NCI-H524 treated with DMSO at 0.1 percent for 48 hours (cell line): ENCODE data around the gene NDUFAF4.
A peak's percentile ranks its signal among the peaks of the same experiment; 100 is the strongest.
"Not testable (repeated sequence)": the region's sequence is repeated elsewhere in the genome, so short reads cannot be mapped to it uniquely, and the experiment has no call there.

Experiments used
- DNase-seq: peaks from one replicate; lab custom pipeline; 2025; lab: John Stamatoyannopoulos, UW

Gene NDUFAF4

DNA sequence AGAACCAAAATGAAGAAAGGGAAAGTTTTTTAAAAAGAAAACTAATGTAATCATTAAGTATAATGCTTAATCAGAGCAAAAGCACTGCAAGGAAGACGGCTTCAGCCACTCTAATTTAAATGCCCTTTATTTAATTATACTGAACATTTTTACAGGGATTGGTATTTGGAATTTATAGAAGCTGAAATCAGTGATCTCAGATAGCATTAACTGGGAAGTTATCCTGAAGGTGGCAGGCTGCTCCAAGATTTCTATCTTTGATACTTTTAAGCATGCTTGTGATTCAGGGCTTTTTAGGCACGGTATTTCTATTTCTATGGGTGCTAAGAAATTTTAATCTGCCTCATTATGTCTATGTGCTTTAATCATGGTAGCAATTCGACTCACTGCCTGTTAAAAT, 1.3 kb upstream of the NDUFAF4 start:
- DNase-seq = peak; percentile 44

DNA sequence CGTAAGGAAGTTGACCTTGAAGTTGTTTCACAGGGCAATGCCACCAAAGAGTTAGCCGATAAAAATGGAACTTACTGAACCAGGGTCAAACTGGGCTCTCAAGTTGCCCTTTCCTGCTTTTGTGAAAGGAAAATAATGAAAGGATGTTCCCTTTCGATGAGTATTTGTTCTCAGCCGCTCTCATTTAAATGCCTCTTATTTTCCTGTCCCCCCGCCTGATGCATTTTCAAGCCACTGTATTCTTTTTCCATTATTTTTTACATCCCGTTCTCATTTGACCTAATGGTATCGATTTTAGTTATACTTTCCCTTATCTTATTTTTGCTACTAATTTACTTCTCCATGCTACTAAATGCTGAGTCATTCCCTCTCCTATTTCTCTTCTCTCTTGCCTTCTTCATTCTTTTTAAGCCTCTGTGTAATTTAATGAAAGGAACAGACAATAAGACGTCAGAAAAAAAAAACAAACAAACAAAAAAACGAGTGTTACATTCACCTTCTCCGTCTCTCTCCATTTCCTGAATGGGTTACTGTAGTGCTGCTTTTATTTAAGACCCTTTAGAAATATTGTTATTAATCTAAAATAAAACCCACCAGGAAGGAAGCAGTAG, 655 bp upstream of the NDUFAF4 start:
- no peak for DNase-seq

DNA sequence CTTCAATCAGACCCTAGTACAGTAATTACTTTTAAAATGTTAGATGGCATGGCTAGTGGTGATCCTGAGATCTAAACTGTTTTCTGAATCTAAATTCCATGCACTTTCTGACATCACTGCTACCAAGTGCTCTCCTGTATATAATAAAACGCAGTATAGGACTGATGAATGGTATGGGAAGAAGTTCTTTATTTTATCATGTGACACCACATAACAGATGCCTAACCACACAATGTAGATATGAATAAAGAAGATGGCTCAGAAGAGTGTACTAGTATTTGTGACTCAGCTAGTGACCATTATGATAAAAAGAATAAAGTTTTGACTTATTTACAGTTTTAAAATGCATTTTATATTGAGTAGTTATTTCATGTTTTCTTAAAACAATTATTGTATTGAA, 8.5 kb downstream of the NDUFAF4 start:
- no peak for DNase-seq

DNA sequence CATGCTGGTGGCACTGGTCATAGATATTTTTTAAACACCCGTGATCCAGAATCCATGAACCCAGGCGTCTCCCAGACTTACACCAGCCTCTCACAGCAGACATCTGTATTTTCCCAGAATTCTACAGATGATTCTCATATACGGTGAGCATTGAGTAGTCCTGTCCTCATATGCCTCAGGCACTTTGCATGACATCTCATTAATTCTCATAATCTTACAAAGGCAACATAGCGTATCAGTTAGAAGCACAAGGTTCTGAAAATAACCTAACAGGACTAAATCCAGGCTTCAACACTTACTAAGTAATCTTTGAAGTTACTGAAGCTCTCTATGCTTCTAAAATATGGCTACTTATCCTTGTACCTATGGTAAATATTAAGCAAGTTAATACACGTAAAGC, 8.9 kb downstream of the NDUFAF4 start:
- DNase-seq = no peak

DNA sequence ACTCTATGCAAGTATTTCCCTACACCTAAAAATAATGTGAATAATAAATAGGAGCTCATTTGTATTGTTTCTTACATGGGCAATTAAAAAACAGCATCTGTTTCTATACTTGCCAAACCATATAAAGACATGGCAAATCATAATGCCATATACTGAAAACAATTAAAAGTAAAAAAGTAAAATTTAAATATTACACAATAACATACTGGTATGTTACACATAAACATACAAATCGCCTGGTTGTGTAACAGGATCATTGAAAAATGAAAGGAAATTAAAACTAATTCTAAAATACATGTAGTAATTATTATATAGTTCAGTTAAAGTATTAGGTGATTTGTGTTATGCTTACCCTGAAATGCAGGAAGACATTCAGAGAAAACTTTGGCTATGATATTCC, 11.2 kb downstream of the NDUFAF4 start:
- DNase-seq = no peak

DNA sequence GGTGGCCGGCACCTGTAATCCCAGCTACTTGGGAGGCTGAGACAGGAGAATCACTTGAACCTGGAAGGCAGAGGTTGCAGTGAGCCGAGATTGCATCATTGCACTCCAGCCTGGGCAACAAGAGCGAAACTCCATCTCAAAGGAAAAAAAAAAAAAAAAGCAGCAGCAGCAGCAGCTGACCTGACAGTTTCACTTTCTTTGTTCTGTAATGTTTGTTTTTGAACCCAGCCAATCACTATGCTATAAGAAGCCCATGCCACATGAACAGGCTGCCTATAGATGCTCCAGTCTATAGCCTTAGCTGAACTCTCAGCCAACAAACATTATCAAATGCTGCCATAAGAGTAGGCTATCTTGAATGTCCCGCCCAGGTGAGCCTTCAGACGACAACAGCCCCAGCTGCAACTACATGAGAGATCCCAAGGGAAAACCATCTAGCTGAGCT, 12.5 kb downstream of the NDUFAF4 start:
- not testable (repeated sequence) for DNase-seq

DNA sequence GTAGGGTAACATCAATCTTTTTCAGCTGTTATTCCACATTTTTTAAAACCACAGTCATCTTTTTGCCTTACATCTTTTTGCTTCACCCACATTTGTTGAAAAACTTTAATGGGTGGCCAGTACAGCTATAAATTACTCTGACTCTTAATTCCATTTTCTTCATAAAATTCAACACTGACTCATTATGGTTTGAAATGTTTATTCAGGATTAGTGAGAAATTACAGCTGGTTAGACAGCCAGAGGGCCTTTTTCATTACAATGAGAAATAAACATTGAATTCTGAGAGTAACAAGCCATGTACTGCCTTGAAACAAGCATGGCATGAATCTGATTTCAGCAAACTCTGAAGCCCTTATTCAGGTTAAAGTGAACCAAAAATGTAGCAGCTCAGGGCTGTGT, 19.5 kb downstream of the NDUFAF4 start:
- DNase-seq = no peak

DNA sequence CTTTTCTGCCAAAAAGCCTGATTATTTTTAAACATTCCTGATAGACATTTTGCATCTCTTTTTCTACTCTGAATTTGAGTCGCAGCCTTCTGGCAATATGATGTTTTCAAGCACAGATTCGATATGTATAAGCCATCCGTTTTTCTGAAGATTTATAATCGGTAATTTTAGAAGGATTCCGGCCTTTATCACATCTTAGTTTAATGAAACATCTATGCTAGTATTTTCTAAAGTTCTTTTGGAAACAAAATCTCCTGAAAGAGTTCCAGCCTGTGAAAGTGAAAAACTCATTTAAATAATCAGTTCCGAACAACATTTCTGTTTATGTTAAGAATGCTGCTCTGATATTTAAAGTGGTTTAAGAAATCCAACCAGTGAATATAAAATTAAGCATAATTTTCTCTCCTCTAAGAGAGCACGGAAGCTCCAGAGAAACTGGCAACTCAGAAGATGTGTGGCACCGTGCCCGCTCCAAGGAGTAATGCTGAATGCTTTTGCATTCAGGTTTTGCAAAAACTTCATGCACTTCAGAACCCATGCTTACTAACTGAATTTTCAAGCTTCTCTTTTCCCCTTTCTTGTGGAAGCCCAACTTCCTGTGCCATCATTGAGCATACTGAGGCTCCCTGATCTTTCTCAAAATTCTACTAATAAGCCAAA, 20.7 kb downstream of the NDUFAF4 start:
- no peak for DNase-seq

DNA sequence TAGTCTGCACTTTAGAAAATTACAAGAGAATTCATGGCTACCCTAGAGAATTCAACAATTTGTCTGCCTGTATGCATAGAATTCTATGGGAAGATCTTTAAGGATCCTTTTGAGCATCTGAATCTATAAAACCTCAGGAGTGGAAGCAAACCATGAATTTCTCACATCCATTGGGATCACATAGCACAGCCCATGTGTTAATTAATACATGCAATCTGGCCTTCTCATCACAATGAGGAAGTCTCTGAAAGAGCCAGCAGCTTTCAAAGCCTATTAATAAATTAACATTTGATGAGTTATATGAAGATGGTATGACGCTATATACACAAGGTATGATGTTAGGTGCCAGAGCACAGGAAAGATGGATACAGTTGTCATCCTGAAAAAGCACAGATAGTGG, 24.7 kb downstream of the NDUFAF4 start:
- no peak for DNase-seq

DNA sequence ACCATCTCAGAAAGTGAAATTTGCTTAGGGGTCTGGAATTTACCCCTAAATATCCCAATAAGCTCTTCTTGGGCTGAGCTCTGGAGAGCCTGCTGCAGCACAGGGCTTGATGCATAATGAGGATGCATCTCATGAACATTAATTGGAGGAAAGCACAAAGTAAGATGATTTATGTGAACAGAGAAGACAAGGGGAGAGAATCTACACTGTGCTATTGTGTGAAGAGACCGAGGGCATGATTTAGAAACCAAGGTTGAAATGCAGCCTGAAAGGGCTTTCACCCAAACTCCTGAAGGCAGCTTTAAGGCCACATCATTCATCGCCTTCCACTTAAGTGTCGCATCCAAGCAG, 32.7 kb downstream of the NDUFAF4 start:
- DNase-seq = no peak

DNA sequence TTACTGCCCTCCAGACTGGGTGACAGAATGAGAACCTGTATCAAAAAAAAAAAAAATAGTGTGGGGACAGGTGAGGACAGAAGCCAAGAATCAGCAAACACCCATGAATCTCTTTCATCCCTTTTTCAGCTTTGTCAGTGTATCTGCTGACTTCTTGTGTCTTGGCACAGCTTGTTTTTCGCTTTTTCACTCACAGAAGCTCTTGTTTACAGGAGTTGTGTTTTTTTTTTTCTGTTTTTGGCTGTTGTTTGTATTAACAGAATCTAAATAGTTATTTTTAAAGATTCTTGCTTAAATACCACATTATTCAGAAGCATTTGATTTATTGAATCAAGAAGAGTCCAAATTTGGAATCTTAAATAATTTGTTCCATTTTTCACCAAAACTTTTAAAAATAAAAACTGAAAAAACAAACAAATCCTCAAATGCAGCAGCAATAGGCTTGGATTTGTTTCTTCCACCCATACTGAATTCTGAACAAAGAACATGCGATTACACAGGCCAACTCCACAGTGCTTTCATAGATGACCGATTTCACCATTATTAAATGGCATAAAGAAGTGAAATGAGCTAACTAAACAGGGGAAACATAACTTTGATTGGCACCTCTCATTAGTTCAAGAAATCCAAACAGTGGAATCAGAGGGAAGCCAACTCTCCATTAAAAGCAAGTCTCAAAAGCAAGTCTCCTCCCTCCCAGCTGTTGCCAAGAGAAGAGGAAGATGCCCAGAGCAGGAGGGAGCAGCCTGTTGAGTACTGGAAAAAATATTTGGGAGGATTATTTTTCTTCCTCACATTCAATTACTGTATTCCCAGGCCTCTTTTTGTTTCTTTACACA, 33.3 kb downstream of the NDUFAF4 start:
- peak; percentile 49 for DNase-seq

DNA sequence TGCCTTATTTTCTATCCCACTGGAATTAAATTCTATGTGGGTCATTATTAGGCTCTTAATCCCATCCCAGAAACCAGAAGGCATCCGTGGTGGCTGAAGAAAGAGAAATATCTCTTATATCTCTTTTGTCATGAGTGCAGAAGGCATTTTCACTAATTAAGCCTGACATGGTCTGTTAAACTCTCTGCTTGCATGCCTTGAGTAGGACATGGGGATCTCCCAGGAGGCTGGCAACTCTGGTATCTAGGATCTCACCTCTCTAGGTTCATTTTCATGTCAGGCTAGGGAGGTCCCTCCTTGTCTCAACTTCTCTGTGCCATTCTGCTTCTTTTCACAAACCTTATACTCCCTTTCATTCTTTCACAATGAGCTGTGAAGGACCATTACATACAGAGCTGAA, 35.1 kb downstream of the NDUFAF4 start:
- DNase-seq = no peak

DNA sequence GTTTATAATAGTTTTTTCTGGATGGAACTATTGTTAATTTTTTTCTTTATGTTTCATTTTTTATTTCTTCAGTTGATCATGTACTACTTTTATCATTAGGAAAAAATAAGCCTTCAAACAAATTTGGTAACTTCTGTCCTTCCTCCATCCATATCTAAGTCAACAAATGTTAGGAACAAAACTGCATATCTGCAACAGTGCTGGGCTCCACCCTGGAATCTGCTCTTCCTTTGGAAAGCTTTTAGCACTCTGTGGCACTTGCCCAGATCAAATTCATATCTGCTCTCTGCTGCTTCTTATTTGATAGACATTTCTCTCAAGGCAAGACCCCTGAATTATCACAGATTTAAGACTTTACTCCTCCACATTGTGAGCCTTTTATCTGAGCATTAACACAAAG, 36.1 kb downstream of the NDUFAF4 start:
- DNase-seq = no peak

DNA sequence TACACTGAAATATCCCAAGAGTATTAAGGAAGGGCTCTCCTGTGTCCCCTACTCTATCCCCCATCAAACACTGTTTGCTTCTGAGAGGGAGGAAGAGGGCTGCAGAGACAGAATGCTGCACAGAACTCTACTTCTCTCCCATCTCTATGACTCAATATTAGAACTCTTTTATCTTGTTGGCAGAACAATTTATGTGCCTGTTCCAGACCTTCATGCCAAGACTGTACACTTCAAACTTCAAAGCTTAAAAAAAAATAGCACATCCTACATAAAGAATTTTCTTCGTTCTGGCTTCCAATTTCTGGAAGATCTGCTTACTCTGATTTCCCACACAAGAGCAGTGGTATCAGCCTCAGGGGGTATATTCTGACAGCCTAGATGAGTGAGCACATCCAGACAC, 40.8 kb downstream of the NDUFAF4 start:
- DNase-seq = no peak

DNA sequence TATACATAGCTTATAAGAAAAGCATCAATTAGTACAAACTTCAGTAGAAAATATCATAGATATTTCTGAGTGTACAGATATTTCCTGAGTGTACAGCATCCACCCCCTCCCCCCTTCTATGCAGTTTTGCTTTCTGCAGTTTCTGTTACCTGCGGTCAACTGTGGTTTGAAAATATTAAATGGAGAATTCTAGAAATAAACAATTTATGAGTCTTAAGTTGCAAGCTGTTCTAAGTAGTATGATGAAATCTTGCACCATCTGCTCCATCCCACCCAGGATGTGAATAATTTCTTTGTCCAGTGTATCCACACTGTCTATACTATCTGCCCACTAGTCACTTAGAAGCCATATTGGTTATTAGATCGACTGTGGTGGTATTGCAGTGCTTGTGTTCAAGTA, 44.6 kb downstream of the NDUFAF4 start:
- no peak for DNase-seq

DNA sequence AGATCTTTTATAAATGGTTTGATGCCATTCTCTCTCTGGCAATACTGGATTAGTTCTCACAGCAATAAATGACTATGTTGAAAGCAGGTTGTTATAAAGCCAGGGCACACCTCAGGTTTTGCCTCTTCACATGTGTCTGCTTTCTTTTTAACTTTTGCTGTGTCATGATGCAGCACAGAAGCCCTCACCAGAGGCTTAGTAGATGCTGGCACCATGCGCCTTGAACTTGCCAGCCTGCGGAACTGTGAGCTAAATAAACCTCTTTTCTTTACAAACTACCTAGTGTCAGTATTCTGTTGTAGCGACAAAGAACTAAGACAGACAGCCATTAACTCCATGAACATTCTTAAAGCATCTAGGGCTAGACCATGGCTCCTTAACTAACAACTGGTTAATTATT, 45.1 kb downstream of the NDUFAF4 start:
- no peak for DNase-seq

DNA sequence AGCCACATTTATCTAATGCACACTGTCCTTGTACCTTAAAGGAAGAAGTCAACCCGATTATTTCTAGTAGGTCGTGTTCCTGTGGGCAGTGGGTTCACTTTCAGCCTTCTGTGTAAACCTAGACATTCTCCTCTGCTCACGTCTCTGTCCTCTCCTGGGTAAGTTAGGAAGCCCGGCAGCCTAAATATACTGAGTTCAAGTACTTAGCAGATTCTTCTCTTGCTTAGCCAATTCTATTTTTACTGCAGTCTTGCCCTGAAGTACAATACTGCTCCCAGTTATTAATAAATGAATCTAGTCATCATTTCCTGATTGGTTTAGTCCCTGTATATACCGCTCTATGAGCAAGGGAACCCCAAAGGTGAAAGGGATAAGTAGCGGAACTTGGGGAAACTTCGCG, 45.8 kb downstream of the NDUFAF4 start:
- no peak for DNase-seq

DNA sequence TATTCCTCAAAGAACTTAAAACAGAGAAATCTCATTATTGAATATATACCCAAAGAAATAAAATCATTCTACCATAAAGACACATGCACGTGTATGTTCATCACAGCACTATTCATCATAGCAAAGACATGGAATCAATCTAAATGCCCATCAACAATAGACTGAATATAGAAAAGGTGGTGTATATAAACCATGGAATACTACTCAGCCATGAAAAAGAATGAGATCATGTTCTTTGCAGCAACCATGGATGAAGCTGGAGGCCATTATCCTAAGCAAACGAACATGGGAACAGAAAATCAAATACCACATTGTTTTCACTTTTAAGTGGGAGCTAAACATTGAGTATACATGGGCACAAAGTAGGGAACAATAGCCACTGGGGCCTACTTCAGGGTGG, 48.1 kb downstream of the NDUFAF4 start:
- no peak for DNase-seq

DNA sequence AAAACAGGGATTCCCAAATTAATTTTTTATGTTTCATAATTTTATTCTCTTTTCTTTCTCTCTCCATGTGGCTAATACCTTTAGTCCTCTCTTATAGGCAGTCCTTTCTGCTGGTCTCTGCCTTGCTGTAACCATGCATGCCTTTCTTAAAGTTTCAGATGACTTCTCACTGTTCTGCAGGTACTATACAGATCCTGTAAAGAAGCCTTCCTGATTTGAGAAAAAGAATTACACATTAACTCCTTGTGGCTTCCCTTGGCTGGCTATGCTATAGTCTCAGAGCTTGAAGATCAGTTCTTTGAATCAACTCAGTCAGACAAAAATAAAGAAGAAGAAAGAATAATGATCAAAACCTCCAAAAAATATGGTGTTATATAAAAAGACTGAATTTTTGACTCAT, 53.2 kb downstream of the NDUFAF4 start:
- no peak for DNase-seq

DNA sequence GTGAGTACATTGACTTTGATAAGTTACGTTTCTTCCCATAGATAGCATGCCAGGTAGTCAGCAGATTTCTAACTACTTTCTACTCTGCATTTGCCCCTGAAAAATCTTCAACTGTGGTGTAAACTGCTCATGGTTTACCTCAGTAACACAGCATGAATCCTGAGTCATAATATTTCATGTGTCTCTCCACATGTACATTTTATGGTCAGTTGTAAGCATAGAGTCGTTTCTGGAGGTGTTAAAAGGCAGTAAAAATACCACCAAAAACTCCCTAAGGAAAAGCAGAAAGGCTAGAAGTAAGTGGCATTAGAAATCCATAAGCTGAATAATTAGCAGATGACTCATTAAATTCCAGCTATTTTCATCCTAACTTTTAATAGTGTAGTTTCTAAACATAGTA, 56.3 kb downstream of the NDUFAF4 start:
- no peak for DNase-seq
